Measurements from ENCODE around the gene FILIP1L. TPM values are rescaled to one million over a fixed set of nuclear protein-coding genes. Genes with fewer than 3 reads are reported as not detected.
A peak's percentile ranks its signal among the peaks of the same experiment; 100 is the strongest.

The FILIP1L gene
- total and polyA plus RNA-seq, 2 experiments from 2014 or later, result 0.45 to 0.82 TPM

DNA sequence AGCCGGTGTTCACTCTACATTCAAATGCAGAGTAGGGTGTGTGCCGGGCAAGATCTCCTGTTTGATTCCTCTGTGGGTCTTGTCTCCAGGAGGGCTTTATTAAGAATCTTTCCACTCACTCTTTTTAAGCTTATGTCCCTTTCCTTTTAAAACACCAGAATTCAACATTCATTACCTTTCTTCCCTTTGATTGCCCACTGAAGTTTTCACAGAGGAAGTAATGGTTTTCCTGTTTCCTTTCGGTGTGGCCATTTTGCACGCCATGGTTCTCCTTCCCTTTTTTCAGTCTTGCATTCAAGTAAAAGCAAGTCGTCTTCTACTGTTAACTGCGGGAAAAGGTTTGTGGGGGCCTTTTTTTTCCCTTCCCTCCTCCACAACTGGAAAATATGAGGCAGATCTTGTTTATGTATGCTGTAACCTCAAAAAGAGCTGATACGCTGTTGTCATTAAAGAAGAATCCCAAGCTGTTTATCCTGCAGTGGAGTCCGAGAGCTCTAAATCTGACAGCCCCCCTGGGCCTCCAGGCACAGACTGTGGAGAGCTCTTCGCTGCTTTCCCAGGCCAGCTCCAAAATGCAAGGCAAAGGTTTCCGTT, 40.5 kb downstream of the FILIP1L start:
- Histone ChIP-seq H3K9me3 (ENCODE audit: low read depth) (no peaks in the 10 kb centered on the region), H3K4me1 (ENCODE audit: low read depth) (peaks cover 27% of the 10 kb centered on the region), H3K4me3 (no peak overlapping the region), H3K36me3 (no peaks in the 10 kb centered on the region), H3K27ac (no peak overlapping the region), H3K27me3 (no peaks in the 10 kb centered on the region)
- TF ChIP-seq, protein P1, sequence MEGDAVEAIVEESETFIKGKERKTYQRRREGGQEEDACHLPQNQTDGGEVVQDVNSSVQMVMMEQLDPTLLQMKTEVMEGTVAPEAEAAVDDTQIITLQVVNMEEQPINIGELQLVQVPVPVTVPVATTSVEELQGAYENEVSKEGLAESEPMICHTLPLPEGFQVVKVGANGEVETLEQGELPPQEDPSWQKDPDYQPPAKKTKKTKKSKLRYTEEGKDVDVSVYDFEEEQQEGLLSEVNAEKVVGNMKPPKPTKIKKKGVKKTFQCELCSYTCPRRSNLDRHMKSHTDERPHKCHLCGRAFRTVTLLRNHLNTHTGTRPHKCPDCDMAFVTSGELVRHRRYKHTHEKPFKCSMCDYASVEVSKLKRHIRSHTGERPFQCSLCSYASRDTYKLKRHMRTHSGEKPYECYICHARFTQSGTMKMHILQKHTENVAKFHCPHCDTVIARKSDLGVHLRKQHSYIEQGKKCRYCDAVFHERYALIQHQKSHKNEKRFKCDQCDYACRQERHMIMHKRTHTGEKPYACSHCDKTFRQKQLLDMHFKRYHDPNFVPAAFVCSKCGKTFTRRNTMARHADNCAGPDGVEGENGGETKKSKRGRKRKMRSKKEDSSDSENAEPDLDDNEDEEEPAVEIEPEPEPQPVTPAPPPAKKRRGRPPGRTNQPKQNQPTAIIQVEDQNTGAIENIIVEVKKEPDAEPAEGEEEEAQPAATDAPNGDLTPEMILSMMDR (IDR thresholded peaks at IDR 0.05; ENCODE audit: low read depth, low read length), result no peak
- DNase-seq (ENCODE audit: low read depth in 1 of 2, low spot score in 1 of 2), result peak; percentile 56 to 64

DNA sequence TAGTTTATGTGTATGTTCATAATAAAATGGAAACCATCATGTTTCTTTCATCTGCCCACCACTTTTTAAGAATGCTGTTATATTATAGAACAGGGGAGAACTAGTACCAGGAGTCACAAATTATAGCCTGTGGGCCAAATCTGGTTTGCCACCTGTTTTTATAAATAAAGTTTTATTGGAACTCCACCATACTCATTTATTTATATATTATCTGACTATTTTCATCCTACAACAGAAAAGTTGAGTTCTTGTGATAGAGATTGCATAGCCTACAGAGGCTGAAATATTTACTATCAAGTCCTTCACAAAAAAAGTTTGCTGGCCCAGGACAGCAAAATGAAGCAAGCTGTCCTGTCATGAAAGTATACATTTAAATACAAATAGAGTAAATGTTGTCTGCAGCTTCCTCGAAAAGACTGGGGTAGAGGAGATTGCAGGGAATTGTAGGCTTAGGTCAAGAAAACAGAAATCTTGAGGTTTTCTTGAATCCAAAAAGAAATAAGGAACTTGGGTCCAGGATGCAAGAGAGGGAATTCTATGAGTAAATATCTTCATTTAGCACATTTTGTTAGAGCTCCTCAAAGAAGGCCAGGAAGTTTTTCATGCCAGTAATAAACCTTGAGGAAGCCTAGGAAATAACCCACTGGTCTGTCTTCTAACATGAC, 41.1 kb downstream of the FILIP1L start:
- H3K27me3 ChIP-seq, result no peaks in the 10 kb centered on the region
- TF ChIP-seq, protein P1 (IDR thresholded peaks at IDR 0.05; ENCODE audit: low read depth, low read length), result no peak
- no peaks in the 10 kb centered on the region for H3K36me3 ChIP-seq
- no peaks in the 10 kb centered on the region for H3K9me3 ChIP-seq (ENCODE audit: low read depth)
- H3K4me1 ChIP-seq (ENCODE audit: low read depth), result peaks cover 27% of the 10 kb centered on the region
- H3K4me3 ChIP-seq, result no peak overlapping the region
- DNase-seq (ENCODE audit: low read depth in 1 of 2, low spot score in 1 of 2), result no peak
- no peak overlapping the region for H3K27ac ChIP-seq

DNA sequence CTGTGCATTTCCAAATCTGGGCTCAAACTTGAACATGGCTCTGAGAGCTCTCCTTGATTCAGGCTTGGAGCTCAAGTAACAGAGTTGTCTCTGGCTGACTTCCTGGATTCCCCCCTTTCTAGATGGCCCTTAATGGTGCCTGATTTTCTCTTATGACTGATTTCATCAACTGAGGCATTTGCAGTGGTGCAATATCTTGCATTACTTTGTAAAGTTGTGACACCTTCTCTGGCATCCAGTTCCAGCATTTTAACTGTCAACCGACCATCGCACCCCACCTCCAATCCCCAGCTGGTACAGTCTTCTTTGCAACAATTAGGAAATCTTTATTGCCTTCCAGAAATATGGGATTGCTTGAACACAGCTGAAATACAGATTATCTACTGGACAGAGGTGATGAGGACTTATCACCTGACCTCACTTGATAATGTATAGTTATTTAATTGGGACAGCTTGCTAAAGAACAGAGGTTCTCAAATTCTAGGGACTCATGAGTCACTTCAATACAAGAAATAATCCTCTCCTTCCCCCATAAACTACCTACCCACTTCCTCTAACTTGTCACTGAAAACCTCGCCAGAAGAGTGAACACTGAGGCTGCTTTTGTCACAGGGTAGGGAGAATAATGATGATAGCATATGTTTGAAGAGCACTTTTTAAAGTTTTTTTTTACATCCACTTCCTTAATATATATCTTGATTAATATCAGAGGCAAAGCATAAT, 41.8 kb downstream of the FILIP1L start:
- TF ChIP-seq, protein P1 (IDR thresholded peaks at IDR 0.05; ENCODE audit: low read depth, low read length), result no peak
- no peaks in the 10 kb centered on the region for H3K9me3 ChIP-seq (ENCODE audit: low read depth)
- DNase-seq (ENCODE audit: low read depth in 1 of 2, low spot score in 1 of 2), result peak in 1 of 2 donors; percentile 52
- H3K27me3 ChIP-seq, result no peaks in the 10 kb centered on the region
- no peak overlapping the region for H3K4me3 ChIP-seq
- H3K36me3 ChIP-seq, result no peaks in the 10 kb centered on the region
- peaks cover 28% of the 10 kb centered on the region for H3K4me1 ChIP-seq (ENCODE audit: low read depth)
- no peak overlapping the region for H3K27ac ChIP-seq

DNA sequence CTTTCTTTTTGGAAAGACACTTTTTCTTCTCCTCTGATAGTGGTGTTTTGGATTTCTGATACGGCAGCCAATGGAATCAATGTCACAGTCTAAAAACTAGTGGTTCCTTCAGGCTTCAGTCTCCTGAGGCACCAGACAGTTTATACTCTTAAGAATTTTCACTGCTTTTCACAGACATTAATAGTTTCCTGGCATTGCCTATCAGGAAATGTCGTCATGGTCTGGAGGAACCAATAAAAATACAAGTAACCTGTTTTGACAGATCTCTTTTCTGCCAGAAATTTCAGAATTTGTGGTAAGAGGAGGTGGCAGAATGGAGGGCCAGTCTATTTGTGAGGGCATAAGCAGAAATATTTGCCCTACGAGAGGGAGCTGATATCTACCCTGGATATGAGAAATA, 44.8 kb downstream of the FILIP1L start:
- H3K27me3 ChIP-seq, result no peaks in the 10 kb centered on the region
- no peaks in the 10 kb centered on the region for H3K36me3 ChIP-seq
- DNase-seq (ENCODE audit: low read depth in 1 of 2, low spot score in 1 of 2), result no peak
- H3K27ac ChIP-seq, result no peak overlapping the region
- H3K9me3 ChIP-seq (ENCODE audit: low read depth), result no peaks in the 10 kb centered on the region
- peaks cover 14% of the 10 kb centered on the region for H3K4me1 ChIP-seq (ENCODE audit: low read depth)
- H3K4me3 ChIP-seq, result no peak overlapping the region
- TF ChIP-seq, protein P1 (IDR thresholded peaks at IDR 0.05; ENCODE audit: low read depth, low read length), result no peak

DNA sequence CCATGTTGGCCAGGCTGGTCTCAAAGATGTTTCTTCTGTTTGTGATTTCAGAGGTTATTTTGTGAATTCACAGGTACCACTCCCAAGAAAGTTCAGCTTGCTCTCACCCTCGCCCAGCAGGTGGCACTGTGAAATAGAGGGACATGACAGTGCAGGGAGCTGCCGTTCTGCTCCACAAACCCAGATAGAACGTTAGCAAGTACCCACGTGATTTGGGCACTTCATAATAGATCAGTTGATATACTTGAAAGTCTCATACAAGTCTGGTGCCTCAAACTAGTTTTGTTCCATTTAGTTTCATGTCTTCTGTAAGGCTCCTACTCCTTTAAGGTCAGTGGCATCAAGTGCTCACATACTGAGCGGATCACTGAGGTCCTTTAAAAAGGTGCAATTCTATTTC, 45.5 kb downstream of the FILIP1L start:
- H3K27ac ChIP-seq, result no peak overlapping the region
- H3K9me3 ChIP-seq (ENCODE audit: low read depth), result no peaks in the 10 kb centered on the region
- no peak overlapping the region for H3K4me3 ChIP-seq
- TF ChIP-seq, protein P1 (IDR thresholded peaks at IDR 0.05; ENCODE audit: low read depth, low read length), result peak; percentile 75
- no peaks in the 10 kb centered on the region for H3K36me3 ChIP-seq
- no peaks in the 10 kb centered on the region for H3K27me3 ChIP-seq
- peak; percentile 77 to 86 for DNase-seq (ENCODE audit: low read depth in 1 of 2, low spot score in 1 of 2)
- peaks cover 8% of the 10 kb centered on the region for H3K4me1 ChIP-seq (ENCODE audit: low read depth)
